HG03575 (cell line): ENCODE data around the gene DISP2.

ENCODE experiments used
- ATAC-seq: cut with Tn5 transposase; IDR thresholded peaks from one replicate; pipeline ENCODE4 v1.9.1; 2021; ENCODE audit not compliant: unreplicated experiment, insufficient number of reproducible peaks, low FRiP score; ENCODE audit errors: extremely low read depth

DISP2 gene

GRCh38 chr15:40323953-40324937, 33.8 kb upstream of the DISP2 start:
- no peak for ATAC-seq

GRCh38 chr15:40325188-40325587, 32.8 kb upstream of the DISP2 start:
- no peak for ATAC-seq

- no peak for ATAC-seq
Measured at GRCh38 chr15:40325700-40326099, 32.3 kb upstream of the DISP2 start.

- no peak for ATAC-seq
Measured at GRCh38 chr15:40327457-40327856, 30.6 kb upstream of the DISP2 start.

- ATAC-seq, result no peak
Measured at GRCh38 chr15:40328176-40328575, 29.8 kb upstream of the DISP2 start.

GRCh38 chr15:40328751-40329150, 29.3 kb upstream of the DISP2 start:
- ATAC-seq, result no peak

GRCh38 chr15:40329804-40330203, 28.2 kb upstream of the DISP2 start:
- ATAC-seq, result no peak

GRCh38 chr15:40330368-40330836, 27.6 kb upstream of the DISP2 start:
- no peak for ATAC-seq

GRCh38 chr15:40331026-40331425, 27.0 kb upstream of the DISP2 start:
- no peak for ATAC-seq

GRCh38 chr15:40331637-40332036, 26.4 kb upstream of the DISP2 start:
- no peak for ATAC-seq

GRCh38 chr15:40332113-40332781, 25.8 kb upstream of the DISP2 start:
- ATAC-seq, result no peak

GRCh38 chr15:40333922-40334492, 24.0 kb upstream of the DISP2 start:
- ATAC-seq, result no peak

- no peak for ATAC-seq
Measured at GRCh38 chr15:40334541-40334940, 23.5 kb upstream of the DISP2 start.

- ATAC-seq, result no peak
Measured at GRCh38 chr15:40334941-40335795, 22.9 kb upstream of the DISP2 start.

- ATAC-seq, result no peak
Measured at GRCh38 chr15:40335938-40336743, 21.9 kb upstream of the DISP2 start.

- ATAC-seq, result no peak
Measured at GRCh38 chr15:40336744-40337122, 21.3 kb upstream of the DISP2 start.

- ATAC-seq, result no peak
Measured at GRCh38 chr15:40337597-40337996, 20.4 kb upstream of the DISP2 start.

- no peak for ATAC-seq
Measured at GRCh38 chr15:40338041-40338657, 19.9 kb upstream of the DISP2 start.
